H7 (cell line): ENCODE data around the gene CSTF2T. TPM values are rescaled to one million over a fixed set of nuclear protein-coding genes. Genes with fewer than 3 reads are reported as not detected.
A peak's percentile ranks its signal among the peaks of the same experiment; 100 is the strongest.

Experiments used
- DNase-seq: peaks from one replicate; pipeline ENCODE4 v3.0.0; 2012
- H3K27me3 ChIP-seq: 2 replicates; pipeline ENCODE4 v1.6.0; 2011; ENCODE audit warnings: mild to moderate bottlenecking, low read length; ENCODE audit not compliant: control insufficient read depth, insufficient read depth
- H3K36me3 ChIP-seq: replicated peaks from 2 replicates; pipeline ENCODE4 v1.5.1; 2011; ENCODE audit warnings: low read length; ENCODE audit not compliant: control insufficient read depth, insufficient read depth
- H3K4me3 ChIP-seq: 2 replicates; pipeline ENCODE4 v1.5.1; 2011; ENCODE audit warnings: low read depth, mild to moderate bottlenecking, control low read depth, low read length, moderate library complexity; ENCODE audit not compliant: insufficient read depth
- total RNA-seq: library from RNA; depleted of rRNA; stranded (reverse); fragments of >200 nt; shearing (Covaris generic); gene quantifications from 2 replicates; pipeline ENCODE4 v1.2.3, GENCODE V29; 2014; rRNA removed

CSTF2T gene
- 21.5 and 25.6 TPM in 2 replicates for total RNA-seq

GRCh38 chr10:51699475-51700227 lies at the start of gene CSTF2T:
CSTF2T (minus strand) TSS chr10:51699595; CDS start chr10:51699549, 46 bp downstream.
- Histone ChIP-seq H3K4me3 (peak within 1 kb of the TSS; percentile 62), H3K36me3 (no peaks in the 10 kb centered on the region; the same call in 1 of the 2 replicates), H3K27me3 (no peaks in the 10 kb centered on the region)
- DNase-seq: peak; percentile 45

- DNase-seq: no peak
- Histone ChIP-seq H3K27me3 (no peaks in the 10 kb centered on the region), H3K4me3 (no peak overlapping the region), H3K36me3 (no peaks in the 10 kb centered on the region)
These were observed 49.6 kb upstream of the CSTF2T start for GRCh38 chr10:51748959-51749358.

- Histone ChIP-seq H3K36me3 (no peaks in the 10 kb centered on the region), H3K4me3 (no peak overlapping the region), H3K27me3 (no peaks in the 10 kb centered on the region)
- no peak for DNase-seq
These were observed 47.8 kb upstream of the CSTF2T start for GRCh38 chr10:51747216-51747615.

- no peaks in the 10 kb centered on the region for H3K27me3 ChIP-seq
- DNase-seq: no peak
- no peak overlapping the region for H3K4me3 ChIP-seq
- H3K36me3 ChIP-seq: no peaks in the 10 kb centered on the region
These were observed 46.0 kb upstream of the CSTF2T start for GRCh38 chr10:51745397-51745796.

GRCh38 chr10:51744235-51745000 lies 45.0 kb upstream of the CSTF2T start:
- no peaks in the 10 kb centered on the region for H3K27me3 ChIP-seq
- H3K36me3 ChIP-seq: no peaks in the 10 kb centered on the region
- H3K4me3 ChIP-seq: no peak overlapping the region
- DNase-seq: no peak

- DNase-seq: no peak
- no peaks in the 10 kb centered on the region for H3K36me3 ChIP-seq
- no peak overlapping the region for H3K4me3 ChIP-seq
- no peaks in the 10 kb centered on the region for H3K27me3 ChIP-seq
These were observed 43.8 kb upstream of the CSTF2T start for GRCh38 chr10:51743146-51743545.

GRCh38 chr10:51733057-51733456 lies 33.7 kb upstream of the CSTF2T start:
- H3K27me3 ChIP-seq: no peaks in the 10 kb centered on the region
- DNase-seq: no peak
- no peaks in the 10 kb centered on the region for H3K36me3 ChIP-seq
- no peak overlapping the region for H3K4me3 ChIP-seq

- Histone ChIP-seq H3K36me3 (no peaks in the 10 kb centered on the region), H3K27me3 (no peaks in the 10 kb centered on the region), H3K4me3 (no peak overlapping the region)
- no peak for DNase-seq
These were observed 30.6 kb upstream of the CSTF2T start for GRCh38 chr10:51729822-51730555.

- no peaks in the 10 kb centered on the region for H3K36me3 ChIP-seq
- H3K4me3 ChIP-seq: no peak overlapping the region
- no peak for DNase-seq
- H3K27me3 ChIP-seq: no peaks in the 10 kb centered on the region
These were observed 24.6 kb upstream of the CSTF2T start for GRCh38 chr10:51724038-51724437.

GRCh38 chr10:51718804-51719291 lies 19.5 kb upstream of the CSTF2T start:
- Histone ChIP-seq H3K4me3 (no peak overlapping the region), H3K36me3 (no peaks in the 10 kb centered on the region), H3K27me3 (no peaks in the 10 kb centered on the region)
- no peak for DNase-seq

GRCh38 chr10:51716981-51717380 lies 17.6 kb upstream of the CSTF2T start:
- Histone ChIP-seq H3K4me3 (no peak overlapping the region), H3K27me3 (no peaks in the 10 kb centered on the region), H3K36me3 (no peaks in the 10 kb centered on the region)
- no peak for DNase-seq

- Histone ChIP-seq H3K36me3 (no peaks in the 10 kb centered on the region), H3K4me3 (no peak overlapping the region), H3K27me3 (no peaks in the 10 kb centered on the region)
- no peak for DNase-seq
These were observed 12.1 kb upstream of the CSTF2T start for GRCh38 chr10:51711519-51711891.

GRCh38 chr10:51709324-51709972 lies 10.1 kb upstream of the CSTF2T start:
- Histone ChIP-seq H3K27me3 (no peaks in the 10 kb centered on the region), H3K4me3 (no peak overlapping the region), H3K36me3 (no peaks in the 10 kb centered on the region)
- DNase-seq: peak; percentile 20

GRCh38 chr10:51708609-51709008 lies 9.2 kb upstream of the CSTF2T start:
- no peak for DNase-seq
- no peaks in the 10 kb centered on the region for H3K27me3 ChIP-seq

More at GRCh38 chr10:51708609-51709008, 9.2 kb upstream of the CSTF2T start:
- Histone ChIP-seq H3K36me3 (no peaks in the 10 kb centered on the region), H3K4me3 (no peak overlapping the region)
